Measurements from ENCODE around the gene TPCN2.

The TPCN2 gene

DNA sequence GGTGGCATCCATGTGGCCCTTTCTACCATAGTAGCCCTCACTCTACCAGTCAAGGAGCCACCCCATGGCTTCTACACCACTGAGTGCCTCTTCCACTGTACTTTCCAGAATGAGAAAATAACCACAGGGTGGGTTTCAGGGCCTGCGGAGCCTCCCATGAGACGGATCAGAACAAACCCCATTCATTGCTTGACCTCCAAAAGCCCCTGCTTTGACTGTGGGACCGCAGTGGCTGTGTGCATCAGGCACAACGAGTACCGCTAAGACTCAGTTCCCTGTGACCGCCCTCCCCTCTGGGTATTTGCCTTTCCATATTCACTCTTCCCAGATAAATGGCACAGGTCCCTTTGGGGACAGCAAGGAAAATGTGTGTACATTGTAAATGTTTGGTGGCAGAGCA, 24.2 kb upstream of the TPCN2 start:
- ATAC-seq: no peak
- TF ChIP-seq GLIS3 (CRISPR knock-in tag; IDR thresholded peaks at IDR 0.05) (no peak), CREB5 (CRISPR knock-in tag; IDR thresholded peaks at IDR 0.05; ENCODE audit: low read depth) (no peak), PATZ1 (CRISPR knock-in tag; IDR thresholded peaks at IDR 0.05; ENCODE audit: borderline replicate concordance) (no peak)

GRCh38 chr11:69027704-69028372, 20.9 kb upstream of the TPCN2 start:
- no peak for ATAC-seq
- no peak for TF ChIP-seq TCF4 (CRISPR knock-in tag; IDR thresholded peaks at IDR 0.05; ENCODE audit: borderline replicate concordance)

DNA sequence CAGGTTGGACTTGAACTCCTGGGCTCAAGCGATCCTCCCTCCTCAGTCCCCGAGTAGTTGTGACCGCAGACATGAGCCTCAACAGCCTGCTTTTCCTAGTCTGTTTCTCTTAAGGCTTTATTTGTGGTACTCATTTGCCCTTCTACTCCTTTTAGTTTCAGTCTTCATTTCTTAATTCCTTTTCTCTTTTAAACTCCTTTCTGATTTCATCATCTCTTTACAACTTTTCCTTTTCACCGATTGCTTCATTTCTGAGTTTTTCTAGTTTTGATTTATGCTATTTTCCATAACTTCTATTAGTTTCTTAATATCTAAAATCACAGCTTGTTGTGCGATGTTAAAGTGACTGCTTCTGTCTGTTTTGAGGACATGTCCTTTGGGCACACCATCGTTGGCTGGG, 18.4 kb upstream of the TPCN2 start:
- no peak for ATAC-seq

DNA sequence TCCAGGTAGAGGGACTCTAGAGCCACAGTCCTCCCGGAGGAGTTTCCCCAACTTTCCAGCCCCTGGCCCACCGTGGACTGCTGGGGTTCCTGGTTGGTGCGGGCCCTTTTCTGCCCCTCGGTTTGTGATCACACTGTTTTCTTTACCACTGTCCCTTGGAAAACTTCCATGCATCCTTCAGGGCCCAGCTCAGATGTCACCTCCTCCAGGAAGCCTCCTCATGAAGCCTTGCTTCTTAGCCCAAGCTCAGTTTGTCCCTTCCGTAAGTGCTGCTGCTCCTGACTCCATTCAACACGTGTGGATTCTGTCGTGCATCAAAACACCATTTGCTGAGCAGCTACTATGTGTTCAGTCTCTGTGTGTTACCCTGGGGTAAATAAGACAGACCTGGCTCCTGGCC, 15.9 kb upstream of the TPCN2 start:
- TF ChIP-seq ZFP3 (CRISPR knock-in tag; IDR thresholded peaks at IDR 0.05) (peak; percentile 84), ZNF8 (CRISPR knock-in tag; IDR thresholded peaks at IDR 0.05) (no peak)
- ATAC-seq: no peak

More for the DNA sequence above, 18.4 kb upstream of the TPCN2 start:
- TF ChIP-seq CREB5 (CRISPR knock-in tag; IDR thresholded peaks at IDR 0.05; ENCODE audit: low read depth) (no peak), OSR1 (CRISPR knock-in tag; IDR thresholded peaks at IDR 0.05) (no peak), ZFP3 (CRISPR knock-in tag; IDR thresholded peaks at IDR 0.05) (no peak), SNAI2 (CRISPR knock-in tag; IDR thresholded peaks at IDR 0.05) (no peak), GLIS3 (CRISPR knock-in tag; IDR thresholded peaks at IDR 0.05) (no peak), ISL1 (CRISPR knock-in tag; IDR thresholded peaks at IDR 0.05) (no peak), BACH2 (CRISPR knock-in tag; IDR thresholded peaks at IDR 0.05; ENCODE audit: borderline replicate concordance) (no peak)
- TF ChIP-seq, protein P1, sequence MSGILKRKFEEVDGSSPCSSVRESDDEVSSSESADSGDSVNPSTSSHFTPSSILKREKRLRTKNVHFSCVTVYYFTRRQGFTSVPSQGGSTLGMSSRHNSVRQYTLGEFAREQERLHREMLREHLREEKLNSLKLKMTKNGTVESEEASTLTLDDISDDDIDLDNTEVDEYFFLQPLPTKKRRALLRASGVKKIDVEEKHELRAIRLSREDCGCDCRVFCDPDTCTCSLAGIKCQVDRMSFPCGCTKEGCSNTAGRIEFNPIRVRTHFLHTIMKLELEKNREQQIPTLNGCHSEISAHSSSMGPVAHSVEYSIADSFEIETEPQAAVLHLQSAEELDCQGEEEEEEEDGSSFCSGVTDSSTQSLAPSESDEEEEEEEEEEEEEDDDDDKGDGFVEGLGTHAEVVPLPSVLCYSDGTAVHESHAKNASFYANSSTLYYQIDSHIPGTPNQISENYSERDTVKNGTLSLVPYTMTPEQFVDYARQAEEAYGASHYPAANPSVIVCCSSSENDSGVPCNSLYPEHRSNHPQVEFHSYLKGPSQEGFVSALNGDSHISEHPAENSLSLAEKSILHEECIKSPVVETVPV (CRISPR knock-in tag; IDR thresholded peaks at IDR 0.05): no peak

DNA sequence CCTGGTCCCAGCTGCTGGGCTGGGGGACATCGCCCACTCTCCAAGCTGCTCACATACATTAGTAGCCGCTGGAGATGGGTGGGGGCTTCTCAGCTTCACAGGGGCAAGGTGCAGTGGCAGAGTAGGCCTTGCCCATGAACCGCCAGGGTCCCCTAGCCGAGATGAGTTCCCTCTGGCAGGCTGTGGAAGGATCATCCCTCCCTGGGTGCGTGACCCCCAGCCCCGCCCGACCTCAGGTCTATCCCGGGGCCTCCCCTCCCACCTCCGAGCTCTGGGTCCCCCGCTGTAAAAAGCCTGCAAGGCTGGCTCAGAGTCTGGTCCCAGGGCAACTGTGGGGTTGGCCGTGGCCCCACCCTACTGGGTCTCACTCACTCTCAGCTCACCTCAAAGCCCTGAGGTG, 15.3 kb upstream of the TPCN2 start:
- no peak for ATAC-seq
- TF ChIP-seq CREB5 (CRISPR knock-in tag; IDR thresholded peaks at IDR 0.05; ENCODE audit: low read depth): no peak
- TF ChIP-seq TSHZ2 (CRISPR knock-in tag; IDR thresholded peaks at IDR 0.05): no peak
- TF ChIP-seq RARB (CRISPR knock-in tag; IDR thresholded peaks at IDR 0.05): no peak
- TF ChIP-seq BACH2 (CRISPR knock-in tag; IDR thresholded peaks at IDR 0.05; ENCODE audit: borderline replicate concordance): no peak
- TF ChIP-seq, protein P1 (CRISPR knock-in tag; IDR thresholded peaks at IDR 0.05): no peak
- no peak for TF ChIP-seq ZC3H10 (CRISPR knock-in tag; IDR thresholded peaks at IDR 0.05)
- TF ChIP-seq ARNTL (CRISPR knock-in tag; IDR thresholded peaks at IDR 0.05; ENCODE audit: borderline replicate concordance, low read depth): no peak
- TF ChIP-seq TOX (CRISPR knock-in tag; IDR thresholded peaks at IDR 0.05; ENCODE audit: borderline replicate concordance): no peak
- no peak for TF ChIP-seq ISL1 (CRISPR knock-in tag; IDR thresholded peaks at IDR 0.05)
- TF ChIP-seq ZFP3 (CRISPR knock-in tag; IDR thresholded peaks at IDR 0.05): no peak
- no peak for TF ChIP-seq CSDC2 (CRISPR knock-in tag; IDR thresholded peaks at IDR 0.05)
- TF ChIP-seq PATZ1 (CRISPR knock-in tag; IDR thresholded peaks at IDR 0.05; ENCODE audit: borderline replicate concordance): no peak
- no peak for TF ChIP-seq GLIS3 (CRISPR knock-in tag; IDR thresholded peaks at IDR 0.05)
